SK-N-MC (cell line): ENCODE data around the gene SLC36A1.

Experiments
- DNase-seq: peaks from one replicate; pipeline ENCODE4 v3.0.0-alpha.2; 2011; ENCODE audit warnings: low read depth, low spot score
- H3K27ac ChIP-seq: fragments of 200-600 bp; sonication (generic); 2 replicates; pipeline ENCODE4 v1.5.1; 2016; ENCODE audit warnings: mixed run types
- H3K36me3 ChIP-seq: fragments of 200-600 bp; sonication (generic); 2 replicates; pipeline ENCODE4 v1.6.1; 2017; ENCODE audit warnings: antibody characterized with exemption, low read length, mixed read lengths; ENCODE audit not compliant: insufficient read depth
- H3K4me3 ChIP-seq: fragments of 200-600 bp; sonication (generic); 2 replicates; pipeline ENCODE4 v1.5.1; 2016
- H3K9ac ChIP-seq: fragments of 200-600 bp; sonication (generic); 2 replicates; pipeline ENCODE4 v1.8.0; 2017; ENCODE audit warnings: mixed run types, mixed read lengths; ENCODE audit not compliant: insufficient read length
- H3K9me3 ChIP-seq: fragments of 200-600 bp; sonication (generic); 2 replicates; pipeline ENCODE4 v1.6.1; 2017; ENCODE audit warnings: low read depth, mild to moderate bottlenecking, antibody characterized with exemption, low read length, moderate library complexity, mixed read lengths
- EZH2 ChIP-seq: fragments of 200-600 bp; sonication (generic); IDR thresholded peaks from one replicate; pipeline ENCODE4 v1.6.1; 2017; ENCODE audit warnings: antibody characterized with exemption
- FOXP2 ChIP-seq: optimal IDR thresholded peaks from 2 replicates; pipeline ENCODE3; 2011; ENCODE audit warnings: mild to moderate bottlenecking, moderate library complexity; ENCODE audit not compliant: insufficient read depth; ENCODE audit errors: extremely low read length, control extremely low read depth
- POLR2AphosphoS5 ChIP-seq: IDR thresholded peaks from 2 replicates; pipeline ENCODE4 v1.6.1; 2012; ENCODE audit warnings: mild to moderate bottlenecking, low read depth, low read length, borderline replicate concordance

SLC36A1 gene

DNA sequence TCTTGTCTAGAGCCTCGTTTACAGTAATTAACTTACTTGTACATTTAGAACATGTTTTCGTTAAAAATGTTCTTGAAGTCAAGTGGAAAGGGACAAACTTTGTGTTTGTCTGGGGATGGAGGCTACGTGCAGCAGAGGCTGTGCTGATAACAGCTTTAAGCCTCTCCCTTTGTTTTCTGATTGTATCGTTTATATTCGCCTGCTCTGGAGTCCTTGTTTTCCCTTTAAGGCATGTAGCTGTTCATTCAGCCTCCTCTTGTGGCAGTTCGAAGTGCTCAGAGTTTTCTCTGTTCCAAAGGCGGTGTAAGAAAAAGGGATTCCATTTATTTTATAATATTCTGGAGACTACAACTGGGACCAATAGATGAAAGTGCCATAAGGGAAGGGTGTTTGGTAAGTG lies 1.9 kb downstream of the SLC36A1 start:
- no peak for DNase-seq
- no peaks in the 10 kb centered on the region for H3K9me3 ChIP-seq
- H3K4me3 ChIP-seq, result peak overlapping the region; percentile 96
- no peak overlapping the region for H3K27ac ChIP-seq
- H3K9ac ChIP-seq, result peak overlapping the region; percentile 59
- H3K36me3 ChIP-seq, result no peaks in the 10 kb centered on the region
- no peak for TF ChIP-seq EZH2

DNA sequence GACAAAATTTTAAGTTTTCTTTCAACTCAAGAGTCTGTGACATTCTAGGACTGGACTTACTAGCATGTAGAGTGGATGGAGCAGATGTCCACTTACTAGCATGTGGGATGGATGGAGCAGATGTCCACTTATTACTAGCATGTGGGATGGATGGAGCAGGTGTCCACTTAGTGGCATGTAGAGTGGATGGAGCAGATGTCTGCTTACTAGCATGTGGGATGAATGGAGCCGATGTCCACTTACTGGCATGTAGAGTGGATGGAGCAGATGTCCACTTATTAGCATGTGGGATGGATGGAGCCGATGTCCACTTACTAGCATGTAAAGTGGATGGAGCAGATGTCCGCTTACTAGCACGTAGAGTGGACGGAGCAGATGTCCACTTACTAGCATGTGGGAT lies 2.4 kb downstream of the SLC36A1 start:
- no peak for DNase-seq
- Histone ChIP-seq H3K9ac (no peak overlapping the region), H3K4me3 (no peak overlapping the region), H3K36me3 (no peaks in the 10 kb centered on the region), H3K9me3 (no peaks in the 10 kb centered on the region), H3K27ac (no peak overlapping the region)
- no peak for TF ChIP-seq POLR2AphosphoS5
- no peak for TF ChIP-seq FOXP2
- TF ChIP-seq EZH2, result no peak

DNA sequence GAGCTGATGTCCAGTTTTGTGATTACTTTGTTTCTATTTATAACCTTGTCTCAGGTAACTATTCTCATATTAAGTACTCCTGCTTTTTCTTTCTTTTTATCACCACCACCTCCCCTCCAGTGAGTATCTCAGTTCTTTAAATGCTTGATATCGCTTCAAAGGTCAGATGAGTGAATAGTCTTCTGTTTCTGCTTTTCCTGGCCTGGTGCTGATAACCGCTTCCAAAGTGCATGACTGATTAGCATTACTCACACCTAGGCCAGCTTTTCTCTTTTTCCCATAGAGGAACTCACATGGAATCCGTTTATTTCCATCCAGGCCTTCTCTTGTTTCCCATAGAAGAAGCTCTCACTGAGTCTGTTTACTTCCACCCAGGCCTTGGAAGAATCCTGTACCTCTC lies 3.2 kb downstream of the SLC36A1 start:
- Histone ChIP-seq H3K4me3 (no peak overlapping the region), H3K36me3 (no peaks in the 10 kb centered on the region), H3K9me3 (no peaks in the 10 kb centered on the region), H3K27ac (no peak overlapping the region), H3K9ac (no peak overlapping the region)
- no peak for DNase-seq
- no peak for TF ChIP-seq FOXP2
- TF ChIP-seq EZH2, result no peak
- TF ChIP-seq POLR2AphosphoS5, result no peak

DNA sequence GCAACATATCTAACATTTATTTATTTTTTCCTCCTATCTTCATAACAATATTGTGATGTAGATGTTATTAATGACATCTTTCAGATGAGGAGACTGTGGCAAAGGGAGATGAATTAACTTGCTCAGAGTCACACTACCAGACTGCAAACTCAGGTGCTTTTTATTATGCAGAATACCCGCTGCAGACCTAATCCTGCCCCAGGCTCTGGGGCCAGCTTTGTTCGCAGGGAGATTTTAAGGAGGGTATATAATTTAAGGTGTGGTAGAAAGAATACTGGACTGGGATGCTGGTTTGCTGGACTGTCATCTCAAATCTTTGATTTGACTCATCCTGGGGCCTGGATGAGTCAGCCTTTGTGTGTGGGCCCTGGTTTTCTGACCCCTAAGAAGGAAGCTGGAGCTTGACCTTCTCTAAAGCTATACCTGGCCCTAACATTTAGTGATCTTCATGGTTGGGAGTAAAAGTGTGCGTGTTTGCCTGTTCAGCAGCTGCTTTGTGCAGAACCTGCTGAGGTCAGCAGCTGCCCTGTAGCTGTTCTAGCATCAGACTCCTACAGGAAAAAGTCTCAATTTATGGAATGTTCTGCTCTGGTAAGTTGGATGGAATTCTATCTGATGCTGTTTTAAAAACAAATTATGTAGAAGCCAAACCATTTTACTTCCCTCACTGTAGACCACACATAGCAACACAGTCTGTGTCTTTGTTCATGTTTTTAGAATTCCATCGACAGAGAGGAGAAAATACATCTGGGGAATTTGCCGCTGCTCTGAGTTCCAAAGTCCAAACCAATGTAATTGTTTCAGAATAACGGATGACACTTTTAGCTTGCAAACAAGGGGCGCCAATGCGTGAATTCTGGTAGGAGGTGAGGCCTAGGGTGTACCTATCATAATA lies 4.5 kb downstream of the SLC36A1 start:
- Histone ChIP-seq H3K27ac (no peak overlapping the region), H3K9ac (peak overlapping the region; percentile 12), H3K4me3 (no peak overlapping the region), H3K9me3 (no peaks in the 10 kb centered on the region), H3K36me3 (no peaks in the 10 kb centered on the region)
- no peak for TF ChIP-seq EZH2
- no peak for TF ChIP-seq POLR2AphosphoS5
- TF ChIP-seq FOXP2, result no peak
- no peak for DNase-seq

DNA sequence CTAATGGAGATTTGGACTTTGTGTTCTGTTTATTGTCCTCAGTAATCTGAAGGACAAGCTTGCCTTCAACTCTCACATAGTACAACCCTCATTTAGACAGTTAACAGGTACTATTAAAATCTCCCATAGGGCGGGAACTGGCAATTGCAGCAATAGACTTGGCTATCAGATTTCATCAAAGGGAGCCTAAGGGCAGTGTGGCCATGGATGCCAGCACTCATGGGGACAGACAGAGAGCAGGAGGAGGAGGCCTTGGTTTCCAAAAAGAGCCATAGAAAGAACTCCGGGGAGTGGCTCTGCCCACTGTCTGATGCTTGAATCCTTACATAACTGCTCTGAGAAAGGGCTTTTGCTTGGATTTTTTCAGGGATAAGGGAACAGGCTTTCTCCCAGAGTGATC lies 6.8 kb downstream of the SLC36A1 start:
- Histone ChIP-seq H3K36me3 (no peaks in the 10 kb centered on the region), H3K9ac (no peak overlapping the region), H3K9me3 (no peaks in the 10 kb centered on the region), H3K4me3 (no peak overlapping the region), H3K27ac (no peak overlapping the region)
- no peak for TF ChIP-seq EZH2
- no peak for TF ChIP-seq POLR2AphosphoS5
- no peak for TF ChIP-seq FOXP2
- no peak for DNase-seq

DNA sequence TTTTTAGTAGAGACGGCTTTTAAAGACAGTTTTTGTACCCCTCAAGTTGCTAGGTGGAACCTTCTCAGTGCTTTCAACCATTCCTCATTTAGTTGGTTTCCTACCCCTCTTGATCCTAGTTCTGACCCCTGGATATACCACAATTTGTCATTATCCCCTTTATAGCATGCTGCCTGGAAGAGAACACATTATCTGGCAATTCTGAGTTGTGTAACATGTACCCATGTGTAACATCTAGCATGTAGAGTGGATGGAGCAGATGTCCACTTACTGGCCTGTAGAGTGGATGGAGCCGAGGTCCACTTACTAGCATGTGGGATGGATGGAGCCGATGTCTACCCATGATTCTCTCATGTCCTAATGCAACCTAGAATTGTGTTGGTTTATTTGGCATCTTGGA lies 7.5 kb downstream of the SLC36A1 start:
- H3K4me3 ChIP-seq, result no peak overlapping the region
- no peaks in the 10 kb centered on the region for H3K9me3 ChIP-seq
- H3K36me3 ChIP-seq, result no peaks in the 10 kb centered on the region
- H3K27ac ChIP-seq, result no peak overlapping the region
- H3K9ac ChIP-seq, result no peak overlapping the region
- DNase-seq, result no peak
- TF ChIP-seq POLR2AphosphoS5 (no peak), FOXP2 (no peak), EZH2 (no peak)

DNA sequence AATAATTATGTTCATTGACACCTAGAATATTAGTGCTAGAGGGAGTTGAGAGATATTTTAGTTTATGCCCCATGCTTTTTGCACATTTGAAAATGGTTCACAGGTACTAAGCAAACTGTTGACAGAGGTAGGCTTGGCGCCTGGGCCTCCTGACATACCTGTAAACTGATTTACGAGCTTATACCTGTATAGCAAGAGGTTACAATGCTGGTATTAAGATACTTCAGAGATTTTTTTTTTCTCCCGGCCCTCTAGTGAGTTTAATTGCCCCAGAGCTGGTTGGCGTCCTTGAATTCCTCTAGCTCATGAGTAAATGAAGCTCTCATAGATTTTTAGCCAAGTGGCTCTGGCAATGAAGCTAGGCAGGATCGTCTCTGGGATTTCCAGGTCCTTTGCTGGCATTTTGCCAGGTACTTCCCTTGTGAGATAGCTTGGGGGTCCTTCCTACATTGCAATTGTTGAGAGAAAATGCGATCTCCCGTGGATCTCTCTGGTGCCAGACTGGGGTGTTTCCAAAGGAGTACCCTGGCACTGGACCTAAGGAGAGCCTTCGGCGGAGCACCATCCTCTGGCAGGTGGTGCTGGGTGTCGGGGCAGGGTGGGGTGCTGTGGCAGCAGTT lies 9.0 kb downstream of the SLC36A1 start:
- TF ChIP-seq POLR2AphosphoS5 (no peak), FOXP2 (no peak), EZH2 (no peak)
- H3K36me3 ChIP-seq, result no peaks in the 10 kb centered on the region
- no peak overlapping the region for H3K4me3 ChIP-seq
- H3K9ac ChIP-seq, result no peak overlapping the region
- DNase-seq, result no peak
- no peak overlapping the region for H3K27ac ChIP-seq
- no peaks in the 10 kb centered on the region for H3K9me3 ChIP-seq

DNA sequence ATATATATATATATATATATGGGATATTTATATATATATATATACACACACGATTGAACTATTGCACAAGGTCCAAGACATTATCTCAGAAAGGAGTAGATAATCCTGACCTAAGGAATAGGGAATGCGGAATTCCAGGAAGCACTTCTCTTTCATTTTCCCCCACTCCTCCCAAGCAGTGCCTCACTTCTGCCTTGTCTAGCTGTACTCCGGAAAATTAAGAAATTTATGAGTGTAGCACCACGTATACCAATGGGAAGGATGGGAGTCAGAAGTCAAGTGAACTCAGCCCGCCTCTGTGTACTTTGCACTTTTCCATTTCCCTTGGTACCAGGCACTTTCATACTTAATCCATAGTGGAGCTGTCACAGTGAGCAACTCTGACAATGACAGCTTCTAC lies 10.9 kb downstream of the SLC36A1 start:
- no peak for DNase-seq
- H3K27ac ChIP-seq, result no peak overlapping the region
- H3K36me3 ChIP-seq, result no peaks in the 10 kb centered on the region
- no peak overlapping the region for H3K9ac ChIP-seq
- no peaks in the 10 kb centered on the region for H3K9me3 ChIP-seq
- H3K4me3 ChIP-seq, result no peak overlapping the region
- no peak for TF ChIP-seq POLR2AphosphoS5
- TF ChIP-seq EZH2, result no peak
